GM12878 (cell line): ENCODE results near the gene HTRA3.

ENCODE experiments used
- ATF3 ChIP-seq: IDR thresholded peaks from 2 replicates; pipeline ENCODE4 v1.6.1; 2011; ENCODE audit warnings: low read depth, mild to moderate bottlenecking, low read length, moderate library complexity, borderline replicate concordance; ENCODE audit errors: extremely low read depth
- CHD4 ChIP-seq: fragments of 200-600 bp; sonication (generic); IDR thresholded peaks from 2 replicates; pipeline ENCODE4 v1.6.1; 2016; ENCODE audit warnings: mild to moderate bottlenecking
- CTCF ChIP-seq, 3 experiments: IDR thresholded peaks in 2 of 3; conservative IDR thresholded peaks in 1 of 3; 2 replicates each; pipeline ENCODE4 v1.5.1; 2011; ENCODE audit warnings: low read depth in 3 of 3, low read length in 3 of 3, mild to moderate bottlenecking in 3 of 3, control low read depth in 2 of 3, moderate library complexity in 2 of 3, inconsistent platforms in 1 of 3, mixed read lengths in 1 of 3; ENCODE audit not compliant: control insufficient read depth in 2 of 3, insufficient read depth in 1 of 3; ENCODE audit errors: extremely low read depth in 1 of 3
- FOXK2 ChIP-seq: fragments of 450-650 bp; IDR thresholded peaks from 2 replicates; pipeline ENCODE4 v1.6.1; 2017; ENCODE audit warnings: mild to moderate bottlenecking, moderate library complexity
- MAX ChIP-seq: IDR thresholded peaks from 2 replicates; pipeline ENCODE4 v1.6.1; 2012; ENCODE audit warnings: low read depth, low read length, improper control_type of control experiment
- NFIC ChIP-seq: IDR thresholded peaks from 2 replicates; pipeline ENCODE4 v1.6.1; 2012; ENCODE audit warnings: low read depth, mild to moderate bottlenecking, inconsistent platforms, low read length, moderate library complexity
- POLR2A ChIP-seq: IDR thresholded peaks from 2 replicates; pipeline ENCODE4 v1.6.1; 2011; ENCODE audit warnings: low read depth, mild to moderate bottlenecking, low read length
- POLR2AphosphoS5 ChIP-seq: IDR thresholded peaks from 2 replicates; pipeline ENCODE4 v1.6.1; 2011; ENCODE audit warnings: mild to moderate bottlenecking, low read length, inconsistent platforms
- RAD21 ChIP-seq: IDR thresholded peaks from 2 replicates; pipeline ENCODE4 v1.6.1; 2011; ENCODE audit warnings: mild to moderate bottlenecking, low read depth, low read length, moderate library complexity; ENCODE audit not compliant: insufficient read depth
- ZNF217 ChIP-seq: fragments of 450-650 bp; IDR thresholded peaks from 2 replicates; pipeline ENCODE4 v1.6.1; 2017; ENCODE audit warnings: antibody characterized with exemption, mild to moderate bottlenecking

GRCh38 chr4:8332038-8332857 is 62.7 kb downstream of the HTRA3 start:
- TF ChIP-seq CTCF (IDR thresholded peaks at IDR 0.05 in 2 of 3, conservative IDR thresholded peaks at IDR 0.05 in 1 of 3; ENCODE audit: control insufficient read depth in 2 of 3, extremely low read depth in 1 of 3, insufficient read depth in 1 of 3, low read depth in 3 of 3, low read length in 3 of 3): no peak
- TF ChIP-seq RAD21: no peak
- no peak for TF ChIP-seq POLR2AphosphoS5
- TF ChIP-seq ZNF217: no peak
- no peak for TF ChIP-seq NFIC
- TF ChIP-seq POLR2A: no peak
- no peak for TF ChIP-seq CHD4
- no peak for TF ChIP-seq ATF3
- no peak for TF ChIP-seq FOXK2
- no peak for TF ChIP-seq MAX
